ENCODE data around the gene SLC44A5.
"Not testable (repeated sequence)": the region's sequence is repeated elsewhere in the genome, so short reads cannot be mapped to it uniquely, and the experiment has no call there.

The SLC44A5 gene

DNA sequence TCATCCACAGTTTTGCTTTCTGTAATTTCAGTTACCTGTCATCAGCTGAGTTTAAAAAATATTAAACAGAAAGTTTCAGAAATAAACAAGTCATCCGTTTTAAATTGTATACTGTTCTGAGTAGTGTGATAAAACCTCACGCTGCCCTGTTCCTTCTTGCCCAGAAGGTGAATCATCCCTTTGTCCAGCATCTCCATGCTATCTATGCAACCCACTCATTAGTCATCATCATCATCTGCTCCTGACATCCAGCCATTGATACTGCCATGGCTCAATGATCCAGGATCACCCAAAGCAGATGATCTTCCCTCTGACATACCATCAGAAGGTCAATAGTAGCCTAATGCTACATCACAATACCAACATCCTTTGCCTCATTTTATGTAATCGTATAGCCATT lies 198.3 kb downstream of the SLC44A5 start:
- no peak for TF ChIP-seq EZH2phosphoT487 (IDR thresholded peaks at IDR 0.05; ENCODE audit: borderline replicate concordance)
- TF ChIP-seq, protein P1, sequence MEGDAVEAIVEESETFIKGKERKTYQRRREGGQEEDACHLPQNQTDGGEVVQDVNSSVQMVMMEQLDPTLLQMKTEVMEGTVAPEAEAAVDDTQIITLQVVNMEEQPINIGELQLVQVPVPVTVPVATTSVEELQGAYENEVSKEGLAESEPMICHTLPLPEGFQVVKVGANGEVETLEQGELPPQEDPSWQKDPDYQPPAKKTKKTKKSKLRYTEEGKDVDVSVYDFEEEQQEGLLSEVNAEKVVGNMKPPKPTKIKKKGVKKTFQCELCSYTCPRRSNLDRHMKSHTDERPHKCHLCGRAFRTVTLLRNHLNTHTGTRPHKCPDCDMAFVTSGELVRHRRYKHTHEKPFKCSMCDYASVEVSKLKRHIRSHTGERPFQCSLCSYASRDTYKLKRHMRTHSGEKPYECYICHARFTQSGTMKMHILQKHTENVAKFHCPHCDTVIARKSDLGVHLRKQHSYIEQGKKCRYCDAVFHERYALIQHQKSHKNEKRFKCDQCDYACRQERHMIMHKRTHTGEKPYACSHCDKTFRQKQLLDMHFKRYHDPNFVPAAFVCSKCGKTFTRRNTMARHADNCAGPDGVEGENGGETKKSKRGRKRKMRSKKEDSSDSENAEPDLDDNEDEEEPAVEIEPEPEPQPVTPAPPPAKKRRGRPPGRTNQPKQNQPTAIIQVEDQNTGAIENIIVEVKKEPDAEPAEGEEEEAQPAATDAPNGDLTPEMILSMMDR (conservative IDR thresholded peaks at IDR 0.05; ENCODE audit: low read length) = no peak
- no peaks in the 10 kb centered on the region for H3K27me3 ChIP-seq (ENCODE audit: insufficient read depth, low read length, poor library complexity, severe bottlenecking)
- no peak overlapping the region for H3K9ac ChIP-seq (ENCODE audit: low read depth, low read length, poor library complexity, severe bottlenecking)
- no peak overlapping the region for H2AFZ ChIP-seq (ENCODE audit: low read length)
- H3K4me3 ChIP-seq (ENCODE audit: low read length, poor library complexity, severe bottlenecking) = no peak overlapping the region
- no peaks in the 10 kb centered on the region for H3K36me3 ChIP-seq (ENCODE audit: insufficient read depth, low read length)
- H3K4me2 ChIP-seq (ENCODE audit: low read depth, low read length, poor library complexity, severe bottlenecking) = no peak overlapping the region
- H3K4me1 ChIP-seq (ENCODE audit: insufficient read depth, low read length, poor library complexity, severe bottlenecking) = no peaks in the 10 kb centered on the region
- H3K79me2 ChIP-seq (ENCODE audit: insufficient read depth, low read length) = no peaks in the 10 kb centered on the region
- H3F3A ChIP-seq (ENCODE audit: low read depth) = no peaks in the 10 kb centered on the region
- no peaks in the 10 kb centered on the region for H4K20me1 ChIP-seq (ENCODE audit: insufficient read depth, low read length, poor library complexity, severe bottlenecking)
- H3K9me3 ChIP-seq (ENCODE audit: insufficient read depth, low read depth, low read length) = no peaks in the 10 kb centered on the region
- no peaks in the 10 kb centered on the region for H3K9me2 ChIP-seq (replicated peaks; ENCODE audit: low read depth, low read length)

DNA sequence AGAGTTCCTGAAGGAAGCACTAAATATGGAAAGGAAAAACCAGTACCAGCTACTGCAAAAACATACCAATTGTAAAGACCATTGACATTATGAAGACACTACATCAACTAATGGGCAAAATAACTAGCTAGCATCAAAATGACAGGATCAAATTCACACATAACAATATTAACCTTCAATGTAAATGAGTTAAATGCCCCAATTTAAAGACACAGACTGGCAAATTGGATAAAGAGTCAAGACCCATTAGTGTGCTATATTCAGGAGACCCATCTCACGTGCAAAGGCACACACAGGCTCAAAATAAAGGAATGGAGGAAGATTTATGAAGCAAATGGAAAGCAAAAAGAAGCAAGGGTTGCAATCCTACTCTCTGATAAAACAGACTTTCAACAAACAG lies 206.2 kb downstream of the SLC44A5 start:
- H3F3A ChIP-seq (ENCODE audit: low read depth); H3K27me3 ChIP-seq (ENCODE audit: insufficient read depth, low read length, poor library complexity, severe bottlenecking); H3K9me2 ChIP-seq (replicated peaks; ENCODE audit: low read depth, low read length); H4K20me1 ChIP-seq (ENCODE audit: insufficient read depth, low read length, poor library complexity, severe bottlenecking); H2AFZ ChIP-seq (ENCODE audit: low read length); H3K4me3 ChIP-seq (ENCODE audit: low read length, poor library complexity, severe bottlenecking); H3K4me1 ChIP-seq (ENCODE audit: insufficient read depth, low read length, poor library complexity, severe bottlenecking); H3K4me2 ChIP-seq (ENCODE audit: low read depth, low read length, poor library complexity, severe bottlenecking); H3K9ac ChIP-seq (ENCODE audit: low read depth, low read length, poor library complexity, severe bottlenecking); H3K9me3 ChIP-seq (ENCODE audit: insufficient read depth, low read depth, low read length); H3K36me3 ChIP-seq (ENCODE audit: insufficient read depth, low read length); H3K79me2 ChIP-seq (ENCODE audit: insufficient read depth, low read length): not testable (repeated sequence)

DNA sequence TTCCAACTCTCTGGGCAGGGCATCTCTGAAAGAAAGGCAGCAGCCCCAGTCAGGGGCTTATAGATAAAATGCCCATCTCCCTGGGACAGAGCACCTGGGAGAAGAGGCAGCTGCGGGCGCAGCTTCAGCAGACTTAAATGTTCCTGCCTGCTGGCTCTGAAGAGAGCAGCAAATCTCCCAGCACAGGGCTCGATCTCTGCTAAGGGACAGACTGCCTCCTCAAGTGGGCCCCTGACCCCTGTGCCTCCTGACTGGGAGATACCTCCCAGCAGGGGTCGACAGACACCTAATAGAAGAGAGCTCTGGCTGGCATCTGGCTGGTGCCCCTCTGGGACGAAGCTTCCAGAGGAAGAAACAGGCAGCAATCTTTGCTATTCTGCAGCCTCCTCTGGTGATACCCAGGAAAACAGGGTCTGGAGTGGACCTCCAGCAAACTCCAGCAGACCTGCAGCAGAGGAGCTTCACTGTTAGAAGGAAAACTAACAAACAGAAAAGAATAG lies 207.7 kb downstream of the SLC44A5 start:
- not testable (repeated sequence) for H3K79me2 ChIP-seq (ENCODE audit: insufficient read depth, low read length); H3K9ac ChIP-seq (ENCODE audit: low read depth, low read length, poor library complexity, severe bottlenecking); H3K4me2 ChIP-seq (ENCODE audit: low read depth, low read length, poor library complexity, severe bottlenecking); H3K9me3 ChIP-seq (ENCODE audit: insufficient read depth, low read depth, low read length); H2AFZ ChIP-seq (ENCODE audit: low read length); H3F3A ChIP-seq (ENCODE audit: low read depth); H3K4me1 ChIP-seq (ENCODE audit: insufficient read depth, low read length, poor library complexity, severe bottlenecking); H3K27me3 ChIP-seq (ENCODE audit: insufficient read depth, low read length, poor library complexity, severe bottlenecking); H4K20me1 ChIP-seq (ENCODE audit: insufficient read depth, low read length, poor library complexity, severe bottlenecking); H3K9me2 ChIP-seq (replicated peaks; ENCODE audit: low read depth, low read length); H3K4me3 ChIP-seq (ENCODE audit: low read length, poor library complexity, severe bottlenecking); H3K36me3 ChIP-seq (ENCODE audit: insufficient read depth, low read length)

DNA sequence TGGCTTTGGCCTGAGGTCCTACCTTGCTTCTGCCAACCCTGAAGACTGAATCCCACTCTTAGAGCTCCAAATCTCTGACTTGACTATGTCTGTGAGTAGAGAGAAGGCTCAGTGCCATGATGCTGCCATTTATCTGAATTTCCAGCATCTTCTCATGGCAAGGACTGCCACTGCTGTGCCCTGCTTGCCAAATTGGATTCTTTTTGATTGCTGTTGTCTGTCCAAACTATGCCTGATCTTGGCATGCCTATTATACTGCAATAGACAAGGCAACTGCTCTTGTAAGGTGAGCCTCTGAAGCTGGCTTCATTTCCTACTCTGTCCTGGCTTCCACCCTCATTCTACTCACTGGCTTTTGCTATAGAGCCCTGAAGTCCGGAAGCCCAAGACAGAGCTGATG lies 210.2 kb downstream of the SLC44A5 start:
- Histone ChIP-seq H3K4me3 (ENCODE audit: low read length, poor library complexity, severe bottlenecking) (no peak overlapping the region), H3K4me1 (ENCODE audit: insufficient read depth, low read length, poor library complexity, severe bottlenecking) (no peaks in the 10 kb centered on the region), H2AFZ (ENCODE audit: low read length) (no peak overlapping the region), H3K27me3 (ENCODE audit: insufficient read depth, low read length, poor library complexity, severe bottlenecking) (no peaks in the 10 kb centered on the region), H3K79me2 (ENCODE audit: insufficient read depth, low read length) (no peaks in the 10 kb centered on the region), H3K9ac (ENCODE audit: low read depth, low read length, poor library complexity, severe bottlenecking) (no peak overlapping the region), H3K4me2 (ENCODE audit: low read depth, low read length, poor library complexity, severe bottlenecking) (no peak overlapping the region), H4K20me1 (ENCODE audit: insufficient read depth, low read length, poor library complexity, severe bottlenecking) (no peaks in the 10 kb centered on the region), H3K36me3 (ENCODE audit: insufficient read depth, low read length) (no peaks in the 10 kb centered on the region), H3F3A (ENCODE audit: low read depth) (no peaks in the 10 kb centered on the region), H3K9me3 (ENCODE audit: insufficient read depth, low read depth, low read length) (no peaks in the 10 kb centered on the region), H3K9me2 (replicated peaks; ENCODE audit: low read depth, low read length) (no peaks in the 10 kb centered on the region)
- TF ChIP-seq, protein P1 (conservative IDR thresholded peaks at IDR 0.05; ENCODE audit: low read length) = no peak
- TF ChIP-seq EZH2phosphoT487 (IDR thresholded peaks at IDR 0.05; ENCODE audit: borderline replicate concordance) = no peak
